ENCODE data around the gene CAMK1D. TPM values are rescaled to one million over a fixed set of nuclear protein-coding genes. Genes with fewer than 3 reads are reported as not detected.

The CAMK1D gene
- total RNA-seq, 1 experiment from 2014 or later: 6.0 TPM

DNA sequence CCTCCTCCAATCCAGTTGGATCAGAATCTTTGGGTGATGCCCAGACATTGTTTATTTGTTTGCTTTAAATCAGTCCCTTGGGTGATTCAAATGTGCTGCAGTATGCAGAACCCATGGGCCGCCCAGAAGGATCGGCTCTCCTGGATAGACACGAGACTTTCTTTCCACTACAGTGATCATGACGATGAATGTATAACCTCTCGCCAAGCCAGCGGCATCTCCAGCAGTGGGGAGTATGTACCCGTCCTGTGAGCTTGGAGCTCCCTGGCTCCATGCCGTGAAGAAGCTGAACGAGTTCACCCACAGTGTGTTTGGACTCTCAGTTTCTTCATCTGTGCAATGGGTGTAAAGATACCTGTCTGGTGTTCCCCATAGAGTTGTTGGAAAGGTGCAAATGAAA is 162.3 kb downstream of the CAMK1D start:
- H3F3A ChIP-seq (ENCODE audit: insufficient read depth, low read depth): no peaks in the 10 kb centered on the region
- H3K27ac ChIP-seq: no peak overlapping the region
- ChIA-PET CTCF (no interaction called here), POLR2A (ENCODE audit: unreplicated experiment) (no interaction called here)
- no peaks in the 10 kb centered on the region for H3K9me3 ChIP-seq (ENCODE audit: insufficient read depth, low read depth)
- H3K79me2 ChIP-seq (ENCODE audit: low read depth): no peaks in the 10 kb centered on the region
- H3K4me3 ChIP-seq: no peak overlapping the region
- DNase-seq: no peak
- H3K27me3 ChIP-seq (ENCODE audit: insufficient read depth, low read depth): no peaks in the 10 kb centered on the region
- no TSS peak for BruUV-seq (replicated peaks)
- H3K9me2 ChIP-seq (ENCODE audit: insufficient read depth): no peaks in the 10 kb centered on the region
- TF ChIP-seq, protein P1, sequence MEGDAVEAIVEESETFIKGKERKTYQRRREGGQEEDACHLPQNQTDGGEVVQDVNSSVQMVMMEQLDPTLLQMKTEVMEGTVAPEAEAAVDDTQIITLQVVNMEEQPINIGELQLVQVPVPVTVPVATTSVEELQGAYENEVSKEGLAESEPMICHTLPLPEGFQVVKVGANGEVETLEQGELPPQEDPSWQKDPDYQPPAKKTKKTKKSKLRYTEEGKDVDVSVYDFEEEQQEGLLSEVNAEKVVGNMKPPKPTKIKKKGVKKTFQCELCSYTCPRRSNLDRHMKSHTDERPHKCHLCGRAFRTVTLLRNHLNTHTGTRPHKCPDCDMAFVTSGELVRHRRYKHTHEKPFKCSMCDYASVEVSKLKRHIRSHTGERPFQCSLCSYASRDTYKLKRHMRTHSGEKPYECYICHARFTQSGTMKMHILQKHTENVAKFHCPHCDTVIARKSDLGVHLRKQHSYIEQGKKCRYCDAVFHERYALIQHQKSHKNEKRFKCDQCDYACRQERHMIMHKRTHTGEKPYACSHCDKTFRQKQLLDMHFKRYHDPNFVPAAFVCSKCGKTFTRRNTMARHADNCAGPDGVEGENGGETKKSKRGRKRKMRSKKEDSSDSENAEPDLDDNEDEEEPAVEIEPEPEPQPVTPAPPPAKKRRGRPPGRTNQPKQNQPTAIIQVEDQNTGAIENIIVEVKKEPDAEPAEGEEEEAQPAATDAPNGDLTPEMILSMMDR (conservative IDR thresholded peaks at IDR 0.05): no peak
- no peak for TF ChIP-seq EZH2 (IDR thresholded peaks at IDR 0.05; ENCODE audit: low read depth)
- intact Hi-C loops (cut with micrococcal nuclease; ENCODE audit: unreplicated experiment): loop anchor here (2.0 kb wide), 1 partner anchor 33 kb away; no protein-coding TSS in a partner anchor
- H2AFZ ChIP-seq: no peak overlapping the region
- H4K20me1 ChIP-seq (ENCODE audit: insufficient read depth): no peaks in the 10 kb centered on the region
- H3K4me2 ChIP-seq: no peak overlapping the region
- H3K4me1 ChIP-seq (replicated peaks; ENCODE audit: insufficient read depth): no peaks in the 10 kb centered on the region
- H3K36me3 ChIP-seq (ENCODE audit: low read depth): no peaks in the 10 kb centered on the region

DNA sequence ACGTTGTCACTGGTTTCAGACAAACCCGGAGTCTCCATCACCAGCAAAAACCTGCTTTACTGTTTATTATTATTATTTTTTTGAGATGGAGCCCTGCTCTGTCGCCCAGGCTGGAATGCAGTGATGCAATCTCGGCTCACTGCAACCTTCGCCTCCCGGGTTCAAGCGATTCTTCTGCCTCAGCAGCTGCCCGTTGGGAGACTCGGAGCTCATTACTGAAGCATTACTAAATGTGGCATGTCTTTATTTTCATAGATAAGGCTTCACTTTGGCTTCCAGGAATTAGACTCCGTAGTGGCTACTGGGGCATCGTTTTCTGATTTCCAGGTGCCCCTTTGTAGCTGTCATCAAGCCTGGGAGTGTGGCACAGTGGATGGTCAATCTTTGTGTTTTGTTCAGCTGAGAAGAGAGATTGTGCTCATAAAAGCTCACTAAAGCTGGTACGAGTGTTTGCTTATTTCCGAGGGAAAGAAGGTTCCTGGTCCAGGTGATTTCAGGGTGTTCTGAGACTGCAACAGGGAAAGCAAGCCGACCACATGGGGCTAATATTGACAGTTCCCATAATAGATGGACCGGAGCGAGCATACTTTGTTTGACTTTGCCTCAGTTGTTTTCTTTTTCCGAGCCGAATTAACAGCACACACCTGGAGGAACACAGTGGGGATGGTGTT is 163.1 kb downstream of the CAMK1D start:
- Histone ChIP-seq H3K79me2 (ENCODE audit: low read depth) (no peaks in the 10 kb centered on the region), H3K27ac (no peak overlapping the region), H3K9me2 (ENCODE audit: insufficient read depth) (no peaks in the 10 kb centered on the region), H4K20me1 (ENCODE audit: insufficient read depth) (no peaks in the 10 kb centered on the region), H3F3A (ENCODE audit: insufficient read depth, low read depth) (no peaks in the 10 kb centered on the region), H3K36me3 (ENCODE audit: low read depth) (no peaks in the 10 kb centered on the region), H2AFZ (no peak overlapping the region), H3K4me3 (no peak overlapping the region), H3K4me1 (replicated peaks; ENCODE audit: insufficient read depth) (no peaks in the 10 kb centered on the region), H3K9me3 (ENCODE audit: insufficient read depth, low read depth) (no peaks in the 10 kb centered on the region), H3K4me2 (no peak overlapping the region), H3K27me3 (ENCODE audit: insufficient read depth, low read depth) (no peaks in the 10 kb centered on the region)
- intact Hi-C loops (cut with micrococcal nuclease; ENCODE audit: unreplicated experiment): no loop called here
- ChIA-PET POLR2A (ENCODE audit: unreplicated experiment) (no interaction called here), CTCF (no interaction called here)
- no peak for TF ChIP-seq EZH2 (IDR thresholded peaks at IDR 0.05; ENCODE audit: low read depth)
- TF ChIP-seq, protein P1 (conservative IDR thresholded peaks at IDR 0.05): no peak
- no TSS peak for BruUV-seq (replicated peaks)
- DNase-seq: no peak

DNA sequence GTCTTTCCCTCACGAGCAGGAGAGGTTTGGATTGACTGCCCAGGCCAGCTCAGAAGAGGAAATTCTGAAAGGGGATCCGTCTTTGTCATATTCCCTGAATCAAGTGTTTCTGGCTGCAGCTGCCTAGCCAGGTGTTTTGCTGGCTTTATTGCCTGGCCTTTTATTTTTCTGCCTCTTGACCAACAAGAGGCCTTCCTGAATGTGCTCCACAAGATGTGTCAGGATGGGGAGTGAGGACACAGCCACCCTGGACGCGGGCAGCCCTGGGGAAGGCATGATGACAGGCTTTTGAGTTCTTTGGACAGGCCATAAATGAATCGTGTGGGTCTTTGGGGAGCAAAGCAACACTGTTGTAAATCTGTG is 163.6 kb downstream of the CAMK1D start:
- no peak overlapping the region for H3K27ac ChIP-seq
- H4K20me1 ChIP-seq (ENCODE audit: insufficient read depth): no peaks in the 10 kb centered on the region
- no peaks in the 10 kb centered on the region for H3K27me3 ChIP-seq (ENCODE audit: insufficient read depth, low read depth)
- intact Hi-C loops (cut with micrococcal nuclease; ENCODE audit: unreplicated experiment): no loop called here
- H3K9me2 ChIP-seq (ENCODE audit: insufficient read depth): no peaks in the 10 kb centered on the region
- ChIA-PET CTCF (no interaction called here), POLR2A (ENCODE audit: unreplicated experiment) (no interaction called here)
- TF ChIP-seq EZH2 (IDR thresholded peaks at IDR 0.05; ENCODE audit: low read depth): no peak
- TF ChIP-seq, protein P1 (conservative IDR thresholded peaks at IDR 0.05): no peak
- H3K9me3 ChIP-seq (ENCODE audit: insufficient read depth, low read depth): no peaks in the 10 kb centered on the region
- no peak for DNase-seq
- H3K4me1 ChIP-seq (replicated peaks; ENCODE audit: insufficient read depth): no peaks in the 10 kb centered on the region
- no peaks in the 10 kb centered on the region for H3K79me2 ChIP-seq (ENCODE audit: low read depth)
- BruUV-seq (replicated peaks): no TSS peak
- no peak overlapping the region for H2AFZ ChIP-seq
- H3K36me3 ChIP-seq (ENCODE audit: low read depth): no peaks in the 10 kb centered on the region
- no peak overlapping the region for H3K4me3 ChIP-seq
- H3K4me2 ChIP-seq: no peak overlapping the region
- H3F3A ChIP-seq (ENCODE audit: insufficient read depth, low read depth): no peaks in the 10 kb centered on the region

Data from PC-9 (cell line).